HCT116 (cell line): ENCODE results near the gene CD9. TPM values are rescaled to one million over a fixed set of nuclear protein-coding genes. Genes with fewer than 3 reads are reported as not detected.

Source experiments
- ATAC-seq: fragments of 200-7000 bp; cut with Tn5 transposase; 2 replicates; pipeline ENCODE4 v1.9.1; 2020; ENCODE audit warnings: mild to moderate bottlenecking, moderate library complexity
- BruUV-seq: library from RNA; stranded (reverse); fragments of 400-500 nt; replicated peaks from 2 replicates; lab custom pipeline; 2021; lab: Mats Ljungman, UMichigan
- CTCF ChIA-PET: fragments of 300-600 bp; sonication (Branson Sonifier 250); formaldehyde crosslinking; loops from one replicate; lab custom pipeline; 2021; ENCODE audit warnings: antibody characterized with exemption; lab: Charles Lee
- POLR2A ChIA-PET: fragments of 300-600, 350-600 bp; sonication (Branson Sonifier 250); formaldehyde crosslinking; loops from one replicate; lab custom pipeline; 2021; ENCODE audit warnings: antibody characterized with exemption; lab: Charles Lee
- RAD21 ChIA-PET, 2 experiments: fragments of 300-600 bp; sonication (Branson Sonifier 250); formaldehyde crosslinking; loops; one replicate each; lab custom pipeline; 2023; ENCODE audit warnings: low total read pairs in 2 of 2; ENCODE audit not compliant: uncharacterized antibody in 2 of 2, unreplicated experiment in 2 of 2, low non-redundant PET in 1 of 2; lab: Charles Lee
- DNase-seq: peaks from one replicate; pipeline ENCODE4 v3.0.0-alpha.2; 2010; ENCODE audit warnings: low read depth, low spot score
- H2AFZ ChIP-seq: fragments of 200-600 bp; shearing (Covaris generic), sonication (generic); 2 replicates; pipeline ENCODE4 v1.6.1; 2017; ENCODE audit warnings: low read depth, mixed run types, mixed read lengths, antibody characterized with exemption, low read length; ENCODE audit not compliant: poor library complexity, severe bottlenecking
- H3K27ac ChIP-seq: 2 replicates; pipeline ENCODE4 v1.5.1; 2012; ENCODE audit warnings: low read depth, low read length
- H3K27me3 ChIP-seq: fragments of 200-600 bp; sonication (generic); 2 replicates; pipeline ENCODE4 v1.6.1; 2016; ENCODE audit warnings: mixed run types, low read length, mixed read lengths; ENCODE audit not compliant: insufficient read depth
- H3K36me3 ChIP-seq, 2 experiments: fragments of 200-500 bp in 1 of 2; fragments of 200-600 bp in 1 of 2; sonication (Bioruptor generic) in 1 of 2; sonication (generic) in 1 of 2; 2 replicates each; pipeline versions ENCODE4 v1.5.1 to v1.6.1; 2014 to 2016; ENCODE audit warnings: low read length in 2 of 2, inconsistent platforms in 1 of 2, mixed read lengths in 1 of 2, mixed run types in 1 of 2; ENCODE audit not compliant: insufficient read depth in 2 of 2, control insufficient read depth in 1 of 2
- H3K4me1 ChIP-seq, 2 experiments: fragments of 200-600 bp in 1 of 2; sonication (generic) in 1 of 2; 2 replicates each; pipeline versions ENCODE4 v1.5.1 to v1.6.1; 2012 to 2017; ENCODE audit warnings: low read length in 2 of 2, inconsistent platforms in 1 of 2, mild to moderate bottlenecking in 1 of 2, mixed read lengths in 1 of 2, mixed run types in 1 of 2, moderate library complexity in 1 of 2; ENCODE audit not compliant: insufficient read depth in 2 of 2, control insufficient read depth in 1 of 2
- H3K4me2 ChIP-seq: fragments of 200-600 bp; sonication (generic); 2 replicates; pipeline ENCODE4 v1.6.1; 2017; ENCODE audit warnings: mixed run types, low read length, mixed read lengths
- H3K4me3 ChIP-seq, 2 experiments: fragments of 200-600 bp in 1 of 2; sonication (generic) in 1 of 2; replicated peaks in 1 of 2; 2 replicates each; pipeline ENCODE4 v1.5.1; 2011 to 2016; ENCODE audit warnings: low read length in 2 of 2, control low read depth in 1 of 2, low read depth in 1 of 2, mild to moderate bottlenecking in 1 of 2, mixed read lengths in 1 of 2, mixed run types in 1 of 2
- H3K79me2 ChIP-seq: fragments of 200-600 bp; sonication (generic); 2 replicates; pipeline ENCODE4 v1.6.1; 2017; ENCODE audit warnings: mild to moderate bottlenecking, mixed run types, low read length, moderate library complexity, mixed read lengths; ENCODE audit not compliant: insufficient read depth
- H3K9ac ChIP-seq: fragments of 200-600 bp; sonication (generic); 2 replicates; pipeline ENCODE4 v1.6.1; 2016; ENCODE audit warnings: low read length, mixed read lengths
- H3K9me2 ChIP-seq: fragments of 200-600 bp; sonication (generic), shearing (Covaris generic); 2 replicates; pipeline ENCODE4 v1.6.1; 2017; ENCODE audit warnings: mixed run types, mild to moderate bottlenecking, moderate library complexity; ENCODE audit not compliant: insufficient read depth
- H3K9me3 ChIP-seq, 2 experiments: fragments of 200-500 bp in 1 of 2; fragments of 200-600 bp in 1 of 2; sonication (Bioruptor generic) in 1 of 2; sonication (generic) in 1 of 2; 2 replicates each; pipeline ENCODE4 v1.6.1; 2014 to 2017; ENCODE audit warnings: low read length in 2 of 2, mixed read lengths in 2 of 2, inconsistent platforms in 1 of 2, low read depth in 1 of 2, mild to moderate bottlenecking in 1 of 2, mixed run types in 1 of 2, moderate library complexity in 1 of 2; ENCODE audit not compliant: control insufficient read depth in 1 of 2, insufficient read depth in 1 of 2
- H4K20me1 ChIP-seq: fragments of 200-600 bp; sonication (generic), shearing (Covaris generic); 2 replicates; pipeline ENCODE4 v1.6.1; 2017; ENCODE audit warnings: mixed run types, mild to moderate bottlenecking, moderate library complexity; ENCODE audit not compliant: insufficient read depth
- ATF3 ChIP-seq: IDR thresholded peaks from 2 replicates; pipeline ENCODE4 v1.6.1; 2012
- CBX3 ChIP-seq: IDR thresholded peaks from 2 replicates; pipeline ENCODE4 v1.6.1; 2012; ENCODE audit warnings: low read depth
- CEBPB ChIP-seq: IDR thresholded peaks from 2 replicates; pipeline ENCODE4 v1.6.1; 2012; ENCODE audit warnings: low read depth
- CTCF ChIP-seq, 3 experiments: fragments of 200-600 bp in 1 of 3; sonication (generic) in 1 of 3; IDR thresholded peaks in 2 of 3; conservative IDR thresholded peaks in 1 of 3; 2 replicates each; pipeline ENCODE4 v1.5.1; 2012 to 2017; ENCODE audit warnings: low read depth in 2 of 3, low read length in 2 of 3, antibody characterized with exemption in 1 of 3, borderline replicate concordance in 1 of 3, control low read depth in 1 of 3, mild to moderate bottlenecking in 1 of 3, mixed read lengths in 1 of 3, mixed run types in 1 of 3, moderate library complexity in 1 of 3; ENCODE audit not compliant: insufficient read depth in 1 of 3
- ELF1 ChIP-seq: IDR thresholded peaks from 2 replicates; pipeline ENCODE4 v1.6.1; 2012; ENCODE audit warnings: low read depth, borderline replicate concordance
- EZH2phosphoT487 ChIP-seq: fragments of 200-600 bp; IDR thresholded peaks from 2 replicates; pipeline ENCODE4 v1.6.1; 2018; ENCODE audit warnings: antibody characterized with exemption, borderline replicate concordance
- FOSL1 ChIP-seq: IDR thresholded peaks from 2 replicates; pipeline ENCODE4 v1.6.1; 2012; ENCODE audit warnings: low read depth
- MAX ChIP-seq: IDR thresholded peaks from 2 replicates; pipeline ENCODE4 v1.6.1; 2012
- POLR2A ChIP-seq: IDR thresholded peaks from 2 replicates; pipeline ENCODE4 v1.7.0; 2011; ENCODE audit warnings: borderline replicate concordance; ENCODE audit not compliant: insufficient read depth, insufficient read length; ENCODE audit errors: extremely low read depth
- POLR2AphosphoS5 ChIP-seq: IDR thresholded peaks from 2 replicates; pipeline ENCODE4 v1.6.1; 2011; ENCODE audit warnings: mild to moderate bottlenecking, low read depth, low read length, moderate library complexity
- RAD21 ChIP-seq: IDR thresholded peaks from 2 replicates; pipeline ENCODE4 v1.6.1; 2012; ENCODE audit warnings: low read depth, mild to moderate bottlenecking
- REST ChIP-seq: IDR thresholded peaks from 2 replicates; pipeline ENCODE4 v1.6.1; 2012; ENCODE audit warnings: low read depth
- SIN3A ChIP-seq: IDR thresholded peaks from 2 replicates; pipeline ENCODE4 v1.6.1; 2012; ENCODE audit warnings: low read depth
- SP1 ChIP-seq: IDR thresholded peaks from 2 replicates; pipeline ENCODE4 v1.6.1; 2012; ENCODE audit warnings: low read depth
- YY1 ChIP-seq: IDR thresholded peaks from 2 replicates; pipeline ENCODE4 v1.6.1; 2011; ENCODE audit warnings: low read length, low read depth, moderate library complexity, mild to moderate bottlenecking; ENCODE audit not compliant: insufficient replicate concordance; ENCODE audit errors: extremely low read depth
- ZBTB33 ChIP-seq: IDR thresholded peaks from 2 replicates; pipeline ENCODE4 v1.6.1; 2011; ENCODE audit warnings: mild to moderate bottlenecking, low read length, moderate library complexity; ENCODE audit not compliant: insufficient replicate concordance; ENCODE audit errors: extremely low read depth
- ZFX ChIP-seq: fragments of 450-650 bp; IDR thresholded peaks from 2 replicates; pipeline ENCODE4 v1.6.1; 2017
- intact Hi-C: fragments of 100-400 bp; cut with micrococcal nuclease; formaldehyde crosslinking; loops from 2 replicates; pipeline ENCODE4 v1.10.0; 2022
- total RNA-seq: library from RNA; stranded (reverse); gene quantifications from one replicate; pipeline ENCODE4 v1.2.1, GENCODE V29; 2021; ENCODE audit not compliant: unreplicated experiment

Gene CD9
- total RNA-seq, 1 experiment from 2014 or later = 182 TPM

GRCh38 chr12:6208130-6208529 is 7.9 kb downstream of the CD9 start:
- Histone ChIP-seq H3K9me2 (no peaks in the 10 kb centered on the region), H3K27me3 (no peaks in the 10 kb centered on the region), H3K9me3 (no peaks in the 10 kb centered on the region), H3K79me2 (peaks cover 96% of the 10 kb centered on the region), H3K36me3 (peaks cover 2 to 4% of the 10 kb centered on the region in 2 experiments; a peak in 1 of 4 replicates), H3K4me2 (no peak overlapping the region), H3K27ac (no peak overlapping the region), H3K4me1 (peaks cover 28 to 65% of the 10 kb centered on the region in 2 experiments), H4K20me1 (no peaks in the 10 kb centered on the region), H3K4me3 (no peak overlapping the region), H3K9ac (no peak overlapping the region), H2AFZ (no peak overlapping the region)
- ATAC-seq (no peak), DNase-seq (no peak)
- intact Hi-C loops = no loop called here
- TF ChIP-seq ATF3 (no peak), EZH2phosphoT487 (no peak), POLR2AphosphoS5 (no peak), ZFX (no peak), SIN3A (no peak), CTCF (IDR thresholded peaks at IDR 0.05 in 2 of 3, conservative IDR thresholded peaks at IDR 0.05 in 1 of 3; ENCODE audit: borderline replicate concordance in 1 of 3, insufficient read depth in 1 of 3, low read depth in 2 of 3, low read length in 2 of 3) (no peak), ZBTB33 (no peak), MAX (no peak), ELF1 (no peak), POLR2A (no peak), SP1 (no peak), YY1 (no peak), CEBPB (no peak), FOSL1 (no peak), CBX3 (no peak), REST (no peak), RAD21 (no peak)
- POLR2A ChIA-PET = no interaction called here
- CTCF ChIA-PET = interaction anchor here (0.5 to 2.1 kb wide), 4 partner anchors 12 to 77 kb away, joined by 3 to 10 read pairs (median 4); no protein-coding TSS in a partner anchor
- no TSS peak for BruUV-seq
- RAD21 ChIA-PET = no interaction called here
